WTC11 (cell line): ENCODE data around the gene ALDOA. TPM values are rescaled to one million over a fixed set of nuclear protein-coding genes. Genes with fewer than 3 reads are reported as not detected.

ENCODE experiments used
- ATAC-seq: fragments of 200-7000 bp; cut with Tn5 transposase; 2 replicates; pipeline ENCODE4 v1.10.0; 2021; ENCODE audit warnings: mild to moderate bottlenecking, moderate library complexity
- CTCF ChIA-PET: fragments of 300-600 bp; sonication (Branson Sonifier 250); formaldehyde crosslinking; loops from one replicate; lab custom pipeline; 2021; ENCODE audit warnings: antibody characterized with exemption; lab: Charles Lee
- POLR2A ChIA-PET: fragments of 350-600 bp; sonication (Branson Sonifier 250); formaldehyde crosslinking; loops from one replicate; lab custom pipeline; 2021; ENCODE audit warnings: antibody characterized with exemption; lab: Charles Lee
- DNase-seq: peaks from one replicate; pipeline ENCODE4 v3.0.0; 2021; ENCODE audit warnings: low spot score
- H3K27ac Mint-ChIP-seq: 2 replicates; pipeline ENCODE4 v1.8.0; 2021; ENCODE audit warnings: mixed read lengths
- H3K27me3 Mint-ChIP-seq: 2 replicates; pipeline ENCODE4 v1.8.0; 2021; ENCODE audit warnings: low read depth, mild to moderate bottlenecking, moderate library complexity, mixed read lengths
- H3K36me3 Mint-ChIP-seq: 2 replicates; pipeline ENCODE4 v1.8.0; 2021; ENCODE audit warnings: mixed read lengths
- H3K4me1 Mint-ChIP-seq: 2 replicates; pipeline ENCODE4 v1.8.0; 2022; ENCODE audit warnings: mixed read lengths
- H3K4me3 Mint-ChIP-seq: 2 replicates; pipeline ENCODE4 v1.8.0; 2021; ENCODE audit warnings: mild to moderate bottlenecking, moderate library complexity, mixed read lengths
- H3K9me3 Mint-ChIP-seq: 2 replicates; pipeline ENCODE4 v1.8.0; 2021; ENCODE audit warnings: mixed read lengths
- AR ChIP-seq: fragments of 250-450 bp; sonication (Bioruptor Pico); IDR thresholded peaks from 2 replicates; pipeline ENCODE4 v1.9.0; 2021; ENCODE audit warnings: mild to moderate bottlenecking
- ATF1 ChIP-seq: sonication (generic); formaldehyde crosslinking; IDR thresholded peaks from 2 replicates; pipeline ENCODE4 v1.8.1; 2023; ENCODE audit warnings: mild to moderate bottlenecking, moderate library complexity, missing genetic modification reagents
- ATF3 ChIP-seq: sonication (generic); formaldehyde crosslinking; conservative IDR thresholded peaks from 2 replicates; pipeline ENCODE4 v1.8.1; 2022; ENCODE audit warnings: mild to moderate bottlenecking, missing genetic modification reagents
- ATF6 ChIP-seq: sonication (generic); formaldehyde crosslinking; IDR thresholded peaks from 2 replicates; pipeline ENCODE4 v1.8.1; 2023; ENCODE audit warnings: mild to moderate bottlenecking, missing genetic modification reagents
- E2F4 ChIP-seq: sonication (generic); formaldehyde crosslinking; IDR thresholded peaks from 2 replicates; pipeline ENCODE4 v1.8.1; 2022; ENCODE audit warnings: low read depth, mild to moderate bottlenecking, moderate library complexity, missing genetic modification reagents, borderline replicate concordance
- ESRRA ChIP-seq: sonication (generic); formaldehyde crosslinking; IDR thresholded peaks from 2 replicates; pipeline ENCODE4 v1.8.1; 2022; ENCODE audit warnings: mild to moderate bottlenecking, missing genetic modification reagents, borderline replicate concordance
- FOXJ3 ChIP-seq: sonication (generic); formaldehyde crosslinking; IDR thresholded peaks from 2 replicates; pipeline ENCODE4 v1.9.0; 2021; ENCODE audit warnings: missing genetic modification reagents, mild to moderate bottlenecking, borderline replicate concordance
- FOXK1 ChIP-seq: sonication (generic); formaldehyde crosslinking; IDR thresholded peaks from 2 replicates; pipeline ENCODE4 v1.8.0; 2022; ENCODE audit warnings: mild to moderate bottlenecking, moderate library complexity, missing genetic modification reagents
- FOXP4 ChIP-seq: sonication (generic); formaldehyde crosslinking; IDR thresholded peaks from 2 replicates; pipeline ENCODE4 v1.8.0; 2022; ENCODE audit warnings: mild to moderate bottlenecking, missing genetic modification reagents
- HMGA2 ChIP-seq: fragments of 250-450 bp; sonication (Bioruptor Pico); IDR thresholded peaks from 2 replicates; pipeline ENCODE4 v1.4.0; 2021; ENCODE audit warnings: mild to moderate bottlenecking, moderate library complexity
- JAZF1 ChIP-seq: fragments of 250-450 bp; sonication (Bioruptor Pico); IDR thresholded peaks from 2 replicates; pipeline ENCODE4 v1.9.0; 2021; ENCODE audit warnings: moderate library complexity, mild to moderate bottlenecking, inconsistent platforms
- KAT7 ChIP-seq: sonication (generic); formaldehyde crosslinking; IDR thresholded peaks from 2 replicates; pipeline ENCODE4 v1.8.1; 2023; ENCODE audit warnings: missing genetic modification reagents, mild to moderate bottlenecking, borderline replicate concordance
- MXD4 ChIP-seq: fragments of 250-450 bp; sonication (Bioruptor Pico); IDR thresholded peaks from 2 replicates; pipeline ENCODE4 v1.8.0; 2021; ENCODE audit warnings: mild to moderate bottlenecking, moderate library complexity, borderline replicate concordance
- NFE2L1 ChIP-seq: sonication (generic); formaldehyde crosslinking; IDR thresholded peaks from 2 replicates; pipeline ENCODE4 v1.8.1; 2023; ENCODE audit warnings: missing genetic modification reagents
- NR1H2 ChIP-seq: sonication (generic); formaldehyde crosslinking; IDR thresholded peaks from 2 replicates; pipeline ENCODE4 v1.9.0; 2021; ENCODE audit warnings: mild to moderate bottlenecking, moderate library complexity, missing genetic modification reagents
- NR2C2 ChIP-seq: sonication (generic); formaldehyde crosslinking; IDR thresholded peaks from 2 replicates; pipeline ENCODE4 v1.8.0; 2022; ENCODE audit warnings: mild to moderate bottlenecking, missing genetic modification reagents
- RELA ChIP-seq: sonication (generic); formaldehyde crosslinking; IDR thresholded peaks from 2 replicates; pipeline ENCODE4 v1.8.1; 2022; ENCODE audit warnings: missing genetic modification reagents, mild to moderate bottlenecking, borderline replicate concordance
- SMAD4 ChIP-seq: sonication (generic); formaldehyde crosslinking; IDR thresholded peaks from 2 replicates; pipeline ENCODE4 v1.8.0; 2022; ENCODE audit warnings: mild to moderate bottlenecking, missing genetic modification reagents
- SOX15 ChIP-seq: fragments of 250-450 bp; sonication (Bioruptor Pico); IDR thresholded peaks from 2 replicates; pipeline ENCODE4 v1.9.0; 2021; ENCODE audit warnings: mild to moderate bottlenecking
- TEAD1 ChIP-seq: sonication (generic); formaldehyde crosslinking; IDR thresholded peaks from 2 replicates; pipeline ENCODE4 v1.8.0; 2022; ENCODE audit warnings: mild to moderate bottlenecking, missing genetic modification reagents
- ZNF121 ChIP-seq: sonication (generic); formaldehyde crosslinking; IDR thresholded peaks from 2 replicates; pipeline ENCODE4 v1.8.0; 2023; ENCODE audit warnings: missing genetic modification reagents
- ZNF138 ChIP-seq: sonication (generic); formaldehyde crosslinking; conservative IDR thresholded peaks from 2 replicates; pipeline ENCODE4 v1.8.1; 2022; ENCODE audit warnings: mild to moderate bottlenecking, moderate library complexity, missing genetic modification reagents
- ZNF317 ChIP-seq: sonication (generic); formaldehyde crosslinking; IDR thresholded peaks from 2 replicates; pipeline ENCODE4 v1.8.1; 2023; ENCODE audit warnings: low read depth, mild to moderate bottlenecking, moderate library complexity, missing genetic modification reagents, borderline replicate concordance
- ZNF512 ChIP-seq: sonication (generic); formaldehyde crosslinking; IDR thresholded peaks from 2 replicates; pipeline ENCODE4 v1.8.1; 2022; ENCODE audit warnings: missing genetic modification reagents, borderline replicate concordance
- total RNA-seq: library from RNA; stranded (reverse); gene quantifications from 3 replicates; pipeline ENCODE4 v1.2.3, GENCODE V29; 2021

Gene ALDOA
- total RNA-seq, 1 experiment from 2014 or later, result 1,537 TPM

- no peak for TF ChIP-seq AR (CRISPR knock-in tag)
- TF ChIP-seq ESRRA (CRISPR knock-in tag), result no peak
These were observed 13.2 kb downstream of the ALDOA start (continued) for GRCh38 chr16:30078744-30079143.

- POLR2A ChIA-PET, result no interaction called here
- no peaks in the 10 kb centered on the region for H3K9me3 Mint-ChIP-seq
- DNase-seq, result no peak
- TF ChIP-seq FOXK1 (CRISPR knock-in tag), result no peak
- TF ChIP-seq JAZF1, result no peak
- TF ChIP-seq ESRRA (CRISPR knock-in tag), result no peak
- TF ChIP-seq ZNF138 (CRISPR knock-in tag), result no peak
- no peak for TF ChIP-seq ATF1 (CRISPR knock-in tag)
- no peak for TF ChIP-seq KAT7 (CRISPR knock-in tag)
- no peak for TF ChIP-seq TEAD1
- no peak for TF ChIP-seq NFE2L1 (CRISPR knock-in tag)
- no peak for TF ChIP-seq ATF3 (CRISPR knock-in tag)
- TF ChIP-seq MXD4 (CRISPR knock-in tag), result no peak
- TF ChIP-seq, all 79 proteins: peak for 0
- Mint-ChIP-seq H3K4me3 (no peak overlapping the region), H3K36me3 (peaks cover 59% of the 10 kb centered on the region), H3K4me1 (peaks cover 22% of the 10 kb centered on the region), H3K27ac (0 out of 2 replicates have a peak overlapping the region, but pooled peaks have one; percentile 23), H3K27me3 (no peaks in the 10 kb centered on the region)
- CTCF ChIA-PET, result interaction anchor here (0.6 to 1.6 kb wide), 5 partner anchors 11 to 108 kb away, joined by 3 to 11 read pairs (median 5); partner anchors contain the start of gene TBX6
- no peak for ATAC-seq
These were observed 13.9 kb downstream of the ALDOA start for GRCh38 chr16:30079480-30079879.

GRCh38 chr16:30082545-30083090 lies 17.1 kb downstream of the ALDOA start:
- Mint-ChIP-seq H3K4me1 (peaks cover 4% of the 10 kb centered on the region), H3K9me3 (peaks cover 4% of the 10 kb centered on the region; the same call in 1 of the 2 replicates), H3K36me3 (peaks cover 60% of the 10 kb centered on the region), H3K27me3 (no peaks in the 10 kb centered on the region), H3K4me3 (no peak overlapping the region), H3K27ac (no peak overlapping the region)
- DNase-seq (no peak), ATAC-seq (peak; percentile 50)
- CTCF ChIA-PET, result interaction anchor here (0.8 to 1.5 kb wide), 3 partner anchors 10 to 29 kb away, joined by 4 to 6 read pairs (median 6); partner anchors contain the start of gene ALDOA
- POLR2A ChIA-PET, result no interaction called here
- TF ChIP-seq RELA (CRISPR knock-in tag) (no peak), KAT7 (CRISPR knock-in tag) (no peak), SMAD4 (no peak), FOXP4 (no peak), E2F4 (CRISPR knock-in tag) (no peak), NR2C2 (CRISPR knock-in tag) (no peak), FOXJ3 (no peak), HMGA2 (CRISPR knock-in tag) (no peak), SOX15 (no peak), TEAD1 (no peak), ZNF317 (CRISPR knock-in tag) (no peak), ZNF512 (no peak), ZNF121 (CRISPR knock-in tag) (no peak), ATF6 (CRISPR knock-in tag) (no peak), NR1H2 (no peak)
